Stimulated activated CD8-positive, alpha-beta memory T cell treated with anti-CD3 and anti-CD28 coated beads, Interleukin-15, amount 100 ng/mL, for 4 hours (primary cell): Measurements from ENCODE around the gene SAFB.

Source experiments
- DNase-seq, 2 donors: peaks; one replicate each; pipeline ENCODE4 v3.0.0-alpha.2; 2020; ENCODE audit warnings: low read depth in 2 of 2

SAFB gene

GRCh38 chr19:5622465-5623396, at the start of gene SAFB, which contains the start of gene SAFB2:
Gene SAFB (plus strand): TSS chr19:5623083. CDS start chr19:5623206, 123 bp downstream.
Gene SAFB2 (minus strand): TSS chr19:5622776. CDS start chr19:5622715, 61 bp downstream.
- peak; percentile 99 to 100 for DNase-seq

GRCh38 chr19:5575590-5575989, 47.3 kb upstream of the SAFB start:
- DNase-seq: no peak

- DNase-seq: peak; percentile 18 to 31
These were observed 44.6 kb upstream of the SAFB start for GRCh38 chr19:5578097-5578846.

- DNase-seq: no peak
These were observed 43.6 kb upstream of the SAFB start for GRCh38 chr19:5579286-5579685.

- no peak for DNase-seq
These were observed 43.2 kb upstream of the SAFB start for GRCh38 chr19:5579697-5580096.

GRCh38 chr19:5580161-5580571, 42.7 kb upstream of the SAFB start:
- DNase-seq: no peak

GRCh38 chr19:5585461-5586299, 37.2 kb upstream of the SAFB start:
- DNase-seq: peak; percentile 8

- no peak for DNase-seq
These were observed 36.4 kb upstream of the SAFB start for GRCh38 chr19:5586300-5587070.

GRCh38 chr19:5587071-5587455, 35.8 kb upstream of the SAFB start:
- no peak for DNase-seq

GRCh38 chr19:5587661-5588060, 35.2 kb upstream of the SAFB start:
- no peak for DNase-seq

GRCh38 chr19:5588441-5588840, 34.4 kb upstream of the SAFB start:
- DNase-seq: no peak

GRCh38 chr19:5588906-5589676, 33.8 kb upstream of the SAFB start:
- no peak for DNase-seq

- no peak for DNase-seq
These were observed 32.6 kb upstream of the SAFB start for GRCh38 chr19:5590151-5590864.

GRCh38 chr19:5590865-5591154, 32.1 kb upstream of the SAFB start:
- DNase-seq: no peak

- DNase-seq: no peak
These were observed 31.4 kb upstream of the SAFB start for GRCh38 chr19:5591476-5591875.

- DNase-seq: no peak
These were observed 30.1 kb upstream of the SAFB start for GRCh38 chr19:5592531-5593342.

GRCh38 chr19:5593343-5594255, 29.3 kb upstream of the SAFB start:
- DNase-seq: no peak

GRCh38 chr19:5594521-5594950, 28.3 kb upstream of the SAFB start:
- no peak for DNase-seq
